Heart left ventricle (tissue), 16 donors: ENCODE results near the gene KAT8. TPM values are rescaled to one million over a fixed set of nuclear protein-coding genes. Genes with fewer than 3 reads are reported as not detected.

Experiments used
- ATAC-seq, 4 donors: fragments of 200-7000 bp; cut with Tn5 transposase; one replicate each; pipeline ENCODE4 v1.9.1; 2020 to 2022; ENCODE audit warnings: moderate library complexity in 4 of 4, mild to moderate bottlenecking in 3 of 4, moderate number of reproducible peaks in 1 of 4
- DNase-seq, 5 donors: peaks; one replicate each; pipeline ENCODE4 v3.0.0-alpha.2; 2020
- H3K27ac ChIP-seq, 12 donors: fragments of 200-600 bp; sonication (generic) in 4 of 12; one replicate each; pipeline versions ENCODE4 v1.5.0 to v1.8.0; 2016 to 2022; ENCODE audit warnings: mild to moderate bottlenecking in 2 of 12
- H3K27me3 ChIP-seq, 9 donors: fragments of 200-600 bp; sonication (generic) in 2 of 9; one replicate each; pipeline versions ENCODE4 v1.5.1 to v1.8.0; 2016 to 2022; ENCODE audit warnings: mild to moderate bottlenecking in 3 of 9
- H3K36me3 ChIP-seq, 9 donors: fragments of 200-600 bp; sonication (generic) in 2 of 9; one replicate each; pipeline versions ENCODE4 v1.5.0 to v1.8.0; 2018 to 2022; ENCODE audit warnings: mild to moderate bottlenecking in 2 of 9
- H3K4me1 ChIP-seq, 12 donors: fragments of 200-600 bp; sonication (generic) in 4 of 12; one replicate each; pipeline versions ENCODE4 v1.5.0 to v1.8.0; 2016 to 2022; ENCODE audit warnings: mild to moderate bottlenecking in 3 of 12
- H3K4me3 ChIP-seq, 12 donors: fragments of 200-600 bp; sonication (generic) in 4 of 12; one replicate each; pipeline versions ENCODE4 v1.5.0 to v1.8.0; 2017 to 2022; ENCODE audit warnings: mild to moderate bottlenecking in 9 of 12, moderate library complexity in 4 of 12
- H3K9me3 ChIP-seq, 12 donors: fragments of 200-600 bp; sonication (generic) in 4 of 12; one replicate each; pipeline versions ENCODE4 v1.5.0 to v1.8.0; 2016 to 2022; ENCODE audit warnings: mild to moderate bottlenecking in 1 of 12
- POLR2A ChIP-seq, 2 donors: fragments of 450-650 bp; IDR thresholded peaks; one replicate each; pipeline ENCODE4 v1.6.1; 2017; ENCODE audit warnings: antibody characterized with exemption in 2 of 2, mild to moderate bottlenecking in 2 of 2, moderate library complexity in 2 of 2
- WGBS, 4 donors: extraction: QIAGEN DNeasy Blood & Tissue Kit in 2 of 4; methylation state at CpG; one replicate each; pipeline versions ENCODE4 v1.1.5 to v1.1.7; 2013 to 2018; 5-methylcytosine and 5-hydroxymethylcytosine counted together
- intact Hi-C, 10 donors: fragments of 100-400 bp; cut with DNase I; formaldehyde crosslinking; loops; one replicate each; pipeline versions ENCODE4 v1.11.1 to v1.14.2; 2022
- polyA plus RNA-seq, 2 donors: library from polyadenylated mRNA; stranded (reverse); fragments of 200-250 nt; gene quantifications; one replicate each; pipeline ENCODE4 v1.2.3, GENCODE V29; 2013
- total RNA-seq, 9 donors: library from RNA; depleted of rRNA in 2 of 9; stranded (reverse); fragments of >200 nt in 2 of 9; fragmentation: NEBNext Ultra II Directional in 3 of 9; extraction: Animal tissue kit (Norgen Biotek cat#: 25700) in 3 of 9; gene quantifications; one replicate each; pipeline versions ENCODE4 v1.1.0 to v1.2.4, GENCODE V29; 2016 to 2023
- TF ChIP-seq, protein P1 (sequence below), 12 donors: fragments of 200-600 bp; sonication (generic) in 4 of 12; IDR thresholded peaks; one replicate each; pipeline versions ENCODE4 v1.5.0 to v1.8.0; 2018 to 2022; ENCODE audit warnings: antibody characterized with exemption in 12 of 12, mild to moderate bottlenecking in 5 of 12
- donor health status: ischemic (EF 13 %, LVEDD 7.1; RV severe dilation, severe dysfunction).
- donor health status: healthy with polysubstance abuse.
- donor health status: DM: no; HTN: yes; CAD: no.
- donor health status: DM: no; HTN: no; CAD: no.
- donor health status: ischemic (EF 25% LVEDD 6.9; RV normal size, moderate dysfunction).
- donor health status: ischemic (EF 25% LVEDD 5.7; RV mildly dilated, moderate dysfunction).
- donor health status: healthy.
- donor health status: DM: yes; HTN: yes; CAD: no.
- donor health status: ischemic (EF 35%, LVEDD 5.7; RV mildly dilated, moderate dysfunction).
- donor health status: nonischemic (EF 11% LVEDD 7.7; RV severe dilation, severe dysfunction).
- donor health status: DM: yes; HTN: yes; CAD: no.
- donor health status: PGD.
- donor health status: ischemic (EF 29% LVEDD 5.4; RV normal size, mild dysfunction).
- donor health status: nonischemic (EF 23%, LVEDD 6.1; RV moderate dilation, normal function).

The KAT8 gene
- total and polyA plus RNA-seq, 11 donors = 52.8 to 83.2 (median 64.7) TPM

GRCh38 chr16:31141489-31142108 lies 24.1 kb downstream of the KAT8 start:
- no peaks in the 10 kb centered on the region for H3K36me3 ChIP-seq
- 27 to 30% (median 28%) methylated on average over 9 to 10 of the region's 10 CpGs for WGBS, 4 donors
- DNase-seq (peak in 3 of 5 donors; percentile 27 to 65 (median 57)), ATAC-seq (peak in 3 of 4 donors; percentile 0 to 2 (median 0))
- H3K4me1 ChIP-seq = peaks cover 3 to 39% (median 27%) of the 10 kb centered on the region in 12 donors
- no peaks in the 10 kb centered on the region for H3K27me3 ChIP-seq
- peak overlapping the region in 10 of 12 donors; percentile 9 to 67 (median 54) for H3K4me3 ChIP-seq
- no peaks in the 10 kb centered on the region for H3K9me3 ChIP-seq
- intact Hi-C loops = loop anchor here (1.0 to 10.0 kb wide), 16 partner anchors 23 to 303 kb away; partner anchors contain the start of genes HSD3B7 (in 6 of the 10), BCKDK (in 4 of the 10), STX4 (in 3 of the 10) and VKORC1 (in 3 of the 10)
- no peak for TF ChIP-seq POLR2A (IDR thresholded peaks at IDR 0.05)
- TF ChIP-seq, protein P1, sequence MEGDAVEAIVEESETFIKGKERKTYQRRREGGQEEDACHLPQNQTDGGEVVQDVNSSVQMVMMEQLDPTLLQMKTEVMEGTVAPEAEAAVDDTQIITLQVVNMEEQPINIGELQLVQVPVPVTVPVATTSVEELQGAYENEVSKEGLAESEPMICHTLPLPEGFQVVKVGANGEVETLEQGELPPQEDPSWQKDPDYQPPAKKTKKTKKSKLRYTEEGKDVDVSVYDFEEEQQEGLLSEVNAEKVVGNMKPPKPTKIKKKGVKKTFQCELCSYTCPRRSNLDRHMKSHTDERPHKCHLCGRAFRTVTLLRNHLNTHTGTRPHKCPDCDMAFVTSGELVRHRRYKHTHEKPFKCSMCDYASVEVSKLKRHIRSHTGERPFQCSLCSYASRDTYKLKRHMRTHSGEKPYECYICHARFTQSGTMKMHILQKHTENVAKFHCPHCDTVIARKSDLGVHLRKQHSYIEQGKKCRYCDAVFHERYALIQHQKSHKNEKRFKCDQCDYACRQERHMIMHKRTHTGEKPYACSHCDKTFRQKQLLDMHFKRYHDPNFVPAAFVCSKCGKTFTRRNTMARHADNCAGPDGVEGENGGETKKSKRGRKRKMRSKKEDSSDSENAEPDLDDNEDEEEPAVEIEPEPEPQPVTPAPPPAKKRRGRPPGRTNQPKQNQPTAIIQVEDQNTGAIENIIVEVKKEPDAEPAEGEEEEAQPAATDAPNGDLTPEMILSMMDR (IDR thresholded peaks at IDR 0.05) = no peak
- H3K27ac ChIP-seq = peak overlapping the region in 11 of 12 donors; percentile 58 to 91 (median 79)

DNA sequence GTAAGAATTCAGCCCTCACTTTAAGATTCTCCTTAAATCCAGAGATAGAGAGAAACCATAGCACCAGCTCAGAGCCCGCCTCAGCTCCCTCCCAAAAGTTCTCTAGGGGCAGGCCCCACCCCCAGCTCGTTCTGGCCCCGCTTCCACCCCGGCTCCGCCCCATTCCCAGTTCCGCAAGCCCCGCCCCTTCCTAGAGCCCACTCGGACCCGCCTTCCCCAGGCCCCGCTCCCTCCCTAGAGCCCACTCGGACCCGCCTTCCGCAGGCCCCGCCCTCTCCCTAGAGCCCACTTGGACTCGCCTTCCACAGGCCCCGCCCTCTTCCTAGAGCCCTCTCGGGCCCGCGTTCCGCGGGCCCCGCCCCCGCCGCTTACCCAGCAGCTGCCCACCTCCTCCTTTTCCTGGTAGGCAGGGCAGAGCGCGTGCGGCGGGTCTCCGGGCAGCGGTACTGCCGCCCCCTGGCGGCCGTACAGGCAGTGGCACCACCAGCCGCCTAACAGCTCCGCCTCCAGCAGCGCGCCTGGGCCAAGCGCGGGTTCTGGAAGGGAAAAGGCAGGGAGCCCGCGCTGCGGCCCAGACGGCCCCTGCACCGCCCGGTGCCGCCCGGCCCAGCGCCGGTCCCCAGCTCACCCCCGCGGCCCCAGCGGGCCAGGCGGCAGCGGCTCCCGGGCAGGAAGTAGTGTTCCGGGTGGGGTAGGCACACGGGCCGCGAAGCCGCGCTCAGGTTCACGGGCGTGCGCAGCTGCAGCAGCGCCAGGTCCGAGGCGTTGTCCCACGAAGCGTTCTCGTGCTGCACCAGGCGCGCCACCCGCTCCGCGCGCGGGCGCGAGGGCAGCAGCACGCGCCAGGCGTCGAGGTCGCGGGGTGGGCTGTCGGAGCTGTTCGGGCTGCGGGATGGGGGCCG lies 24.9 kb downstream of the KAT8 start:
- ATAC-seq (peak; percentile 98 to 99 (median 98)), DNase-seq (peak; percentile 99)
- Histone ChIP-seq H3K4me1 (peaks cover 3 to 39% (median 27%) of the 10 kb centered on the region in 12 donors), H3K27ac (peak overlapping the region in 11 of 12 donors; percentile 75 to 91 (median 82)), H3K27me3 (peaks cover 0 to 4% (median 0%) of the 10 kb centered on the region in 9 donors), H3K36me3 (no peaks in the 10 kb centered on the region), H3K4me3 (peak overlapping the region; percentile 18 to 67 (median 55)), H3K9me3 (no peaks in the 10 kb centered on the region)
- WGBS, 4 donors = 2 to 4% (median 3%) methylated on average over 41 to 89 of the region's 89 CpGs
- intact Hi-C loops = loop anchor here (1.0 to 10.0 kb wide), 16 partner anchors 24 to 302 kb away; partner anchors contain the start of genes HSD3B7 (in 6 of the 10), BCKDK (in 4 of the 10), STX4 (in 3 of the 10) and VKORC1 (in 3 of the 10)
- TF ChIP-seq POLR2A (IDR thresholded peaks at IDR 0.05) = peak in 1 of 2 donors; percentile 44
- TF ChIP-seq, protein P1 (IDR thresholded peaks at IDR 0.05) = peak; percentile 80 to 99 (median 96)

DNA sequence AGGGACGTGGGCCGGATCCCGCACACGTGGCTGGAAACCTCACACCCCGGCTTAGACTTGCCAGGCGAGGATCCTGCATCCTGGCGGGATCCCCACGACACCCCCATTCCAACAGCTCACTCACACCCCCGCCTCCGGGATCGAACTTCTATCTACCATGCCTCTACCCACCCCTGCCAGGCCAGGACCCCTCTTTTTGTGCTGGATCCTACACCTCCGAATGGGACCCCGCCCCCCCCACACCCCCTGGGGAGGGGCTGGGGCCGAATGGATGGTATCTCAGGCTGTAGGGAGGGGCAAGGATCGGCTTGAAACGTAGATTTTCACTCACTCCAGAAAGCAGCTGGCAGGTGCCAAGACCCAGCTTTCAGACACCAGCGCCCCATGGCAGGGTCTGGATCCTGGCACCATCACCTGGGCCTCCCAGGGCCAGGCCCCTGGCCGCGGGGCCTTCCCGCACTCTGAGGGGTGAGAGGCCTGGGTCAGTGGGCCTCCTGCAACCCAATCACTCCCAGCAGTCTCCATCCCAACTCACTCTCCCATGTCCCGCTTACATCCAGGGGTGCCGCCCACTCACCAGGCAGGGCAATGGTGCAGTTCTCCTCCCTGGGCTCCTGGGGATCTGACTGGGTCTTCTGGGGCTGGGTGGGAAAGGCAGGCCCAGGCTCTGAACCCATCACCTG lies 25.7 kb downstream of the KAT8 start:
- DNase-seq (peak in 1 of 5 donors; percentile 21), ATAC-seq (no peak)
- intact Hi-C loops = loop anchor here (2.0 to 10.0 kb wide), 11 partner anchors 34 to 302 kb away; partner anchors contain the start of genes HSD3B7 (in 6 of the 10), BCKDK (in 4 of the 10), SETD1A (in 1 of the 10) and STX4 (in 1 of the 10)

More for the DNA sequence above, 25.7 kb downstream of the KAT8 start:
- peaks cover 0 to 12% (median 4%) of the 10 kb centered on the region in 9 donors for H3K27me3 ChIP-seq
- H3K27ac ChIP-seq = peak overlapping the region in 10 of 12 donors; percentile 43 to 91 (median 78)
- TF ChIP-seq, protein P1 (IDR thresholded peaks at IDR 0.05) = no peak
- no peak for TF ChIP-seq POLR2A (IDR thresholded peaks at IDR 0.05)
- H3K4me1 ChIP-seq = peaks cover 3 to 41% (median 26%) of the 10 kb centered on the region in 12 donors
- H3K36me3 ChIP-seq = no peaks in the 10 kb centered on the region
- WGBS, 4 donors = 56 to 73% (median 61%) methylated on average over 14 to 22 of the region's 22 CpGs
- H3K9me3 ChIP-seq = no peaks in the 10 kb centered on the region
- H3K4me3 ChIP-seq = peak overlapping the region; percentile 18 to 67 (median 55)
